ENCODE results near the gene IFT80. TPM values are rescaled to one million over a fixed set of nuclear protein-coding genes. Genes with fewer than 3 reads are reported as not detected.
A peak's percentile ranks its signal among the peaks of the same experiment; 100 is the strongest.

Gene IFT80
- total and polyA plus RNA-seq, 9 of the 15 experiments (the other 6 are each of a cell fraction or from before 2014, with no cell fraction given): 6.7 to 21.1 (median 16.4) TPM

DNA sequence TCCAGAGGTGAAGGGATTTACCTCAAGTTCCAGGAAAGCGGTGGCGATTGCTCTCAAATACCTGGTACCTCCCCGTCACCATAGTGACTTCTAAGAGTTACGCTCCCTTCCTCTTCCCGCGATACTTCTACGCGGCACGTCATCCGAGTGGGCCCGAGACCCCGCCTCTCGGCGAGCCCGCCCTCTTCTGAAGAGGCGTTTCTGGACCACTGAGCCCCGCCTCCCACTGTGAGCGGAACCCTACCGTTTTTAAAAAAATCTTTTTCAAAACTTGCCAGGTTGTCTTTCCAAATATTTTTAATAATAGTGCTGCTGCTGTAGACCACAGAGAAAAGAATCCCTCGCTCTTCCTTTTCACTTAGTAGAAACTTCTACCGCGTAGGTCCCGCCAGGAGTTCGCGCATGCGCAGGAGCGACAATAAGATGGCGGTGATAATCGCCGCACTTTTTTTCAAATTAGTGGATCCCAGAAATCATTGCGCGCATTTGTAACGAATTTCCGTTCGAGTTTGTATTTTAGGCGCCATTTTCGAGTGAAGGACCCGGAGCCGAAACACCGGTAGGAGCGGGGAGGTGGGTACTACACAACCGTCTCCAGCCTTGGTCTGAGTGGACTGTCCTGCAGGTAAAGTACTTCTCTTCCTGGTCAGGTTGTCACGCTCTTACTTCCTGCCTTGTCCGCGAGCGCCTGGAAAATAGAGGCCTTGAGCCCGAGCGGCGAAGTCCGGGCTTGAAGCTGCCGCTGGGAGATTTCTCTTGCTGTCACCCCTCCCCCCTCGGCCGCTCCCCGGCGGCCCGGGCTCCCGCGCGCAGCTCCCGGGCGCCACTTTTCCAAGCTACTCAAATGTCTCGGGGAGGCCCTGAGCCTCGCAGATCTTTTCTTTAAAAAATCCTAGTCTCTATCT lies at the start of gene IFT80, which contains the start of gene SMC4 (continued):
- TF ChIP-seq, protein P1, sequence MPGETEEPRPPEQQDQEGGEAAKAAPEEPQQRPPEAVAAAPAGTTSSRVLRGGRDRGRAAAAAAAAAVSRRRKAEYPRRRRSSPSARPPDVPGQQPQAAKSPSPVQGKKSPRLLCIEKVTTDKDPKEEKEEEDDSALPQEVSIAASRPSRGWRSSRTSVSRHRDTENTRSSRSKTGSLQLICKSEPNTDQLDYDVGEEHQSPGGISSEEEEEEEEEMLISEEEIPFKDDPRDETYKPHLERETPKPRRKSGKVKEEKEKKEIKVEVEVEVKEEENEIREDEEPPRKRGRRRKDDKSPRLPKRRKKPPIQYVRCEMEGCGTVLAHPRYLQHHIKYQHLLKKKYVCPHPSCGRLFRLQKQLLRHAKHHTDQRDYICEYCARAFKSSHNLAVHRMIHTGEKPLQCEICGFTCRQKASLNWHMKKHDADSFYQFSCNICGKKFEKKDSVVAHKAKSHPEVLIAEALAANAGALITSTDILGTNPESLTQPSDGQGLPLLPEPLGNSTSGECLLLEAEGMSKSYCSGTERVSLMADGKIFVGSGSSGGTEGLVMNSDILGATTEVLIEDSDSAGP (CRISPR knock-in tag; IDR thresholded peaks at IDR 0.05): no peak
- peak; percentile 80 to 94; a peak in 3 of 4 replicates for TF ChIP-seq UBTF (IDR thresholded peaks at IDR 0.05; ENCODE audit: borderline replicate concordance in 1 of 2, low read depth in 2 of 2, low read length in 2 of 2)
- TF ChIP-seq TEAD1 (CRISPR knock-in tag; IDR thresholded peaks at IDR 0.05): no peak
- TF ChIP-seq ZNF778 (CRISPR knock-in tag; IDR thresholded peaks at IDR 0.05): no peak
- TF ChIP-seq BACH1 (tag; IDR thresholded peaks at IDR 0.05): no peak
- TF ChIP-seq ZKSCAN1 (IDR thresholded peaks at IDR 0.05; ENCODE audit: low read depth, low read length): no peak
- TF ChIP-seq, protein P2, sequence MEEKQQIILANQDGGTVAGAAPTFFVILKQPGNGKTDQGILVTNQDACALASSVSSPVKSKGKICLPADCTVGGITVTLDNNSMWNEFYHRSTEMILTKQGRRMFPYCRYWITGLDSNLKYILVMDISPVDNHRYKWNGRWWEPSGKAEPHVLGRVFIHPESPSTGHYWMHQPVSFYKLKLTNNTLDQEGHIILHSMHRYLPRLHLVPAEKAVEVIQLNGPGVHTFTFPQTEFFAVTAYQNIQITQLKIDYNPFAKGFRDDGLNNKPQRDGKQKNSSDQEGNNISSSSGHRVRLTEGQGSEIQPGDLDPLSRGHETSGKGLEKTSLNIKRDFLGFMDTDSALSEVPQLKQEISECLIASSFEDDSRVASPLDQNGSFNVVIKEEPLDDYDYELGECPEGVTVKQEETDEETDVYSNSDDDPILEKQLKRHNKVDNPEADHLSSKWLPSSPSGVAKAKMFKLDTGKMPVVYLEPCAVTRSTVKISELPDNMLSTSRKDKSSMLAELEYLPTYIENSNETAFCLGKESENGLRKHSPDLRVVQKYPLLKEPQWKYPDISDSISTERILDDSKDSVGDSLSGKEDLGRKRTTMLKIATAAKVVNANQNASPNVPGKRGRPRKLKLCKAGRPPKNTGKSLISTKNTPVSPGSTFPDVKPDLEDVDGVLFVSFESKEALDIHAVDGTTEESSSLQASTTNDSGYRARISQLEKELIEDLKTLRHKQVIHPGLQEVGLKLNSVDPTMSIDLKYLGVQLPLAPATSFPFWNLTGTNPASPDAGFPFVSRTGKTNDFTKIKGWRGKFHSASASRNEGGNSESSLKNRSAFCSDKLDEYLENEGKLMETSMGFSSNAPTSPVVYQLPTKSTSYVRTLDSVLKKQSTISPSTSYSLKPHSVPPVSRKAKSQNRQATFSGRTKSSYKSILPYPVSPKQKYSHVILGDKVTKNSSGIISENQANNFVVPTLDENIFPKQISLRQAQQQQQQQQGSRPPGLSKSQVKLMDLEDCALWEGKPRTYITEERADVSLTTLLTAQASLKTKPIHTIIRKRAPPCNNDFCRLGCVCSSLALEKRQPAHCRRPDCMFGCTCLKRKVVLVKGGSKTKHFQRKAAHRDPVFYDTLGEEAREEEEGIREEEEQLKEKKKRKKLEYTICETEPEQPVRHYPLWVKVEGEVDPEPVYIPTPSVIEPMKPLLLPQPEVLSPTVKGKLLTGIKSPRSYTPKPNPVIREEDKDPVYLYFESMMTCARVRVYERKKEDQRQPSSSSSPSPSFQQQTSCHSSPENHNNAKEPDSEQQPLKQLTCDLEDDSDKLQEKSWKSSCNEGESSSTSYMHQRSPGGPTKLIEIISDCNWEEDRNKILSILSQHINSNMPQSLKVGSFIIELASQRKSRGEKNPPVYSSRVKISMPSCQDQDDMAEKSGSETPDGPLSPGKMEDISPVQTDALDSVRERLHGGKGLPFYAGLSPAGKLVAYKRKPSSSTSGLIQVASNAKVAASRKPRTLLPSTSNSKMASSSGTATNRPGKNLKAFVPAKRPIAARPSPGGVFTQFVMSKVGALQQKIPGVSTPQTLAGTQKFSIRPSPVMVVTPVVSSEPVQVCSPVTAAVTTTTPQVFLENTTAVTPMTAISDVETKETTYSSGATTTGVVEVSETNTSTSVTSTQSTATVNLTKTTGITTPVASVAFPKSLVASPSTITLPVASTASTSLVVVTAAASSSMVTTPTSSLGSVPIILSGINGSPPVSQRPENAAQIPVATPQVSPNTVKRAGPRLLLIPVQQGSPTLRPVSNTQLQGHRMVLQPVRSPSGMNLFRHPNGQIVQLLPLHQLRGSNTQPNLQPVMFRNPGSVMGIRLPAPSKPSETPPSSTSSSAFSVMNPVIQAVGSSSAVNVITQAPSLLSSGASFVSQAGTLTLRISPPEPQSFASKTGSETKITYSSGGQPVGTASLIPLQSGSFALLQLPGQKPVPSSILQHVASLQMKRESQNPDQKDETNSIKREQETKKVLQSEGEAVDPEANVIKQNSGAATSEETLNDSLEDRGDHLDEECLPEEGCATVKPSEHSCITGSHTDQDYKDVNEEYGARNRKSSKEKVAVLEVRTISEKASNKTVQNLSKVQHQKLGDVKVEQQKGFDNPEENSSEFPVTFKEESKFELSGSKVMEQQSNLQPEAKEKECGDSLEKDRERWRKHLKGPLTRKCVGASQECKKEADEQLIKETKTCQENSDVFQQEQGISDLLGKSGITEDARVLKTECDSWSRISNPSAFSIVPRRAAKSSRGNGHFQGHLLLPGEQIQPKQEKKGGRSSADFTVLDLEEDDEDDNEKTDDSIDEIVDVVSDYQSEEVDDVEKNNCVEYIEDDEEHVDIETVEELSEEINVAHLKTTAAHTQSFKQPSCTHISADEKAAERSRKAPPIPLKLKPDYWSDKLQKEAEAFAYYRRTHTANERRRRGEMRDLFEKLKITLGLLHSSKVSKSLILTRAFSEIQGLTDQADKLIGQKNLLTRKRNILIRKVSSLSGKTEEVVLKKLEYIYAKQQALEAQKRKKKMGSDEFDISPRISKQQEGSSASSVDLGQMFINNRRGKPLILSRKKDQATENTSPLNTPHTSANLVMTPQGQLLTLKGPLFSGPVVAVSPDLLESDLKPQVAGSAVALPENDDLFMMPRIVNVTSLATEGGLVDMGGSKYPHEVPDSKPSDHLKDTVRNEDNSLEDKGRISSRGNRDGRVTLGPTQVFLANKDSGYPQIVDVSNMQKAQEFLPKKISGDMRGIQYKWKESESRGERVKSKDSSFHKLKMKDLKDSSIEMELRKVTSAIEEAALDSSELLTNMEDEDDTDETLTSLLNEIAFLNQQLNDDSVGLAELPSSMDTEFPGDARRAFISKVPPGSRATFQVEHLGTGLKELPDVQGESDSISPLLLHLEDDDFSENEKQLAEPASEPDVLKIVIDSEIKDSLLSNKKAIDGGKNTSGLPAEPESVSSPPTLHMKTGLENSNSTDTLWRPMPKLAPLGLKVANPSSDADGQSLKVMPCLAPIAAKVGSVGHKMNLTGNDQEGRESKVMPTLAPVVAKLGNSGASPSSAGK (IDR thresholded peaks at IDR 0.05): no peak; the same call in 1 of the 2 replicates

Measured in K562 (cell line).